Measurements from ENCODE around the gene VAPB. TPM values are rescaled to one million over a fixed set of nuclear protein-coding genes. Genes with fewer than 3 reads are reported as not detected.
"Not testable (repeated sequence)": the region's sequence is repeated elsewhere in the genome, so short reads cannot be mapped to it uniquely, and the experiment has no call there.

Gene VAPB
- 54.6 TPM for polyA plus RNA-seq (ENCODE audit: insufficient read length)

- DNase-seq (ENCODE audit: low read depth): peak; percentile 81
Observed at GRCh38 chr20:58388882-58389323, at the start of gene VAPB. VAPB (plus strand) TSS chr20:58389229; CDS start chr20:58389460, 231 bp downstream.

- no peak for DNase-seq (ENCODE audit: low read depth)
Observed at GRCh38 chr20:58339741-58340140, 49.3 kb upstream of the VAPB start.

GRCh38 chr20:58340151-58340550, 48.9 kb upstream of the VAPB start:
- no peak for DNase-seq (ENCODE audit: low read depth)

- DNase-seq (ENCODE audit: low read depth): no peak
Observed at GRCh38 chr20:58340853-58341252, 48.2 kb upstream of the VAPB start.

GRCh38 chr20:58342104-58342945, 46.7 kb upstream of the VAPB start:
- no peak for DNase-seq (ENCODE audit: low read depth)

- DNase-seq (ENCODE audit: low read depth): no peak
Observed at GRCh38 chr20:58344741-58345140, 44.3 kb upstream of the VAPB start.

- no peak for DNase-seq (ENCODE audit: low read depth)
Observed at GRCh38 chr20:58349570-58349969, 39.5 kb upstream of the VAPB start.

GRCh38 chr20:58352468-58352867, 36.6 kb upstream of the VAPB start:
- no peak for DNase-seq (ENCODE audit: low read depth)

- DNase-seq (ENCODE audit: low read depth): no peak
Observed at GRCh38 chr20:58359441-58359840, 29.6 kb upstream of the VAPB start.

GRCh38 chr20:58360936-58361335, 28.1 kb upstream of the VAPB start:
- DNase-seq (ENCODE audit: low read depth): no peak

GRCh38 chr20:58361481-58362205, 27.4 kb upstream of the VAPB start:
- DNase-seq (ENCODE audit: low read depth): peak; percentile 32

- no peak for DNase-seq (ENCODE audit: low read depth)
Observed at GRCh38 chr20:58362206-58362516, 26.9 kb upstream of the VAPB start.

- no peak for DNase-seq (ENCODE audit: low read depth)
Observed at GRCh38 chr20:58362970-58363369, 26.1 kb upstream of the VAPB start.

- DNase-seq (ENCODE audit: low read depth): no peak
Observed at GRCh38 chr20:58366866-58367265, 22.2 kb upstream of the VAPB start.

- DNase-seq (ENCODE audit: low read depth): no peak
Observed at GRCh38 chr20:58372806-58373205, 16.2 kb upstream of the VAPB start.

GRCh38 chr20:58373296-58373695, 15.7 kb upstream of the VAPB start:
- not testable (repeated sequence) for DNase-seq (ENCODE audit: low read depth)

GRCh38 chr20:58374027-58374850, 14.8 kb upstream of the VAPB start:
- DNase-seq (ENCODE audit: low read depth): no peak

- DNase-seq (ENCODE audit: low read depth): peak; percentile 34
Observed at GRCh38 chr20:58374906-58375758, 13.9 kb upstream of the VAPB start.

GRCh38 chr20:58375759-58376352, 13.2 kb upstream of the VAPB start:
- no peak for DNase-seq (ENCODE audit: low read depth)

GRCh38 chr20:58377017-58377416, 12.0 kb upstream of the VAPB start:
- no peak for DNase-seq (ENCODE audit: low read depth)
